Measurements from ENCODE around the gene SCGB1D1. TPM values are rescaled to one million over a fixed set of nuclear protein-coding genes. Genes with fewer than 3 reads are reported as not detected.
"Not testable (repeated sequence)": the region's sequence is repeated elsewhere in the genome, so short reads cannot be mapped to it uniquely, and the experiment has no call there.

Gene SCGB1D1
- total and polyA plus RNA-seq, 2 of the 8 experiments (the other 6 are each of a cell fraction or from before 2014, with no cell fraction given), result not detected

- H3K4me3 ChIP-seq (ENCODE audit: extremely low read depth in 1 of 4, insufficient read depth in 2 of 4, low read depth in 3 of 4, low read length in 4 of 4); H3K79me1 ChIP-seq (ENCODE audit: low read depth, low read length); H3K23ac ChIP-seq (ENCODE audit: insufficient read length); H2BK12ac ChIP-seq (ENCODE audit: low read depth, low read length); H4K20me1 ChIP-seq (replicated peaks in 1 of 2; ENCODE audit: control insufficient read depth in 1 of 2, insufficient read depth in 2 of 2, low read length in 2 of 2); H3K4ac ChIP-seq (replicated peaks; ENCODE audit: insufficient read length, low read depth, low read length); H3K23me2 ChIP-seq (ENCODE audit: low read depth, low read length); H3K18ac ChIP-seq (ENCODE audit: extremely low read depth, low read length); H2BK5ac ChIP-seq (ENCODE audit: low read depth, low read length); H3K56ac ChIP-seq (replicated peaks; ENCODE audit: insufficient read length, low read depth, low read length); H3K9me3 ChIP-seq (ENCODE audit: insufficient read depth in 2 of 2, low read depth in 1 of 2, low read length in 1 of 2); H3K27ac ChIP-seq (ENCODE audit: low read depth, low read length); H2AFZ ChIP-seq (ENCODE audit: low read length); DNase-seq (ENCODE audit: low read depth in 1 of 2, low spot score in 2 of 2); POLR2A ChIA-PET (ENCODE audit: partially characterized antibody); H4K5ac ChIP-seq (ENCODE audit: insufficient read length, low read depth, low read length); H3K14ac ChIP-seq (ENCODE audit: insufficient read length); H2BK20ac ChIP-seq (ENCODE audit: low read length); H2AK5ac ChIP-seq (ENCODE audit: low read depth, low read length); H3K4me2 ChIP-seq (ENCODE audit: insufficient read depth in 1 of 2, low read depth in 2 of 2, low read length in 2 of 2); H3K9ac ChIP-seq (replicated peaks in 1 of 4; ENCODE audit: extremely low read depth in 1 of 4, low read depth in 3 of 4, low read length in 3 of 4); H2BK15ac ChIP-seq (ENCODE audit: low read length); H4K91ac ChIP-seq (replicated peaks; ENCODE audit: insufficient read length, low read length); H3K36me3 ChIP-seq (ENCODE audit: control insufficient read depth in 2 of 4, insufficient read depth in 4 of 4, low read length in 3 of 4); FAIRE-seq; H3K4me1 ChIP-seq (replicated peaks in 1 of 4; ENCODE audit: control insufficient read depth in 3 of 4, insufficient read depth in 4 of 4, low read length in 3 of 4); H3K27me3 ChIP-seq (replicated peaks in 1 of 4; ENCODE audit: control insufficient read depth in 3 of 4, extremely low read depth in 1 of 4, insufficient read depth in 3 of 4, low read length in 3 of 4); H2BK120ac ChIP-seq (replicated peaks; ENCODE audit: low read depth, low read length); H3K79me2 ChIP-seq (ENCODE audit: control insufficient read depth in 1 of 2, insufficient read depth in 2 of 2, low read length in 2 of 2); H4K8ac ChIP-seq (ENCODE audit: extremely low read depth, insufficient read depth, low read length): not testable (repeated sequence)
- WGBS, 2 experiments (ENCODE audit: extremely low coverage in 1 of 2, insufficient coverage in 1 of 2, insufficient read length in 1 of 2, insufficient replicate concordance in 2 of 2, low coverage in 1 of 2, low lambda C conversion rate in 2 of 2, missing lambda C conversion rate in 1 of 2), result 93% methylated on average over 12 of the region's 12 CpGs; no CpG with 5 or more reads in 1 of the 2 experiments
- CTCF ChIA-PET (ENCODE audit: partially characterized antibody), result interaction anchor here (0.8 to 4.1 kb wide), 12 partner anchors 11 to 132 kb away, joined by 3 to 35 read pairs (median 4); partner anchors contain the start of gene SCGB1D1
Measured at GRCh38 chr11:62206276-62207066, 16.5 kb downstream of the SCGB1D1 start.

All from H1 (cell line).